ENCODE results near the gene DCLRE1B.

- TF ChIP-seq CTCF (optimal IDR thresholded peaks at IDR 0.05 in 1 of 3, IDR thresholded peaks at IDR 0.05 in 1 of 3, conservative IDR thresholded peaks at IDR 0.05 in 1 of 3; ENCODE audit: extremely low read depth in 1 of 3, insufficient read depth in 2 of 3, low read length in 3 of 3) (no peak), EZH2 (IDR thresholded peaks at IDR 0.05; ENCODE audit: low read length) (no peak)
Observed at GRCh38 chr1:113942527-113942926, 37.4 kb downstream of the DCLRE1B start.
